HG03432 (cell line): ENCODE data around the gene PTPN2.
"Not testable (repeated sequence)": the region's sequence is repeated elsewhere in the genome, so short reads cannot be mapped to it uniquely, and the experiment has no call there.

Experiments used
- ATAC-seq: cut with Tn5 transposase; IDR thresholded peaks from one replicate; pipeline ENCODE4 v1.9.1; 2021; ENCODE audit warnings: mild to moderate bottlenecking, moderate library complexity; ENCODE audit not compliant: unreplicated experiment

Gene PTPN2

DNA sequence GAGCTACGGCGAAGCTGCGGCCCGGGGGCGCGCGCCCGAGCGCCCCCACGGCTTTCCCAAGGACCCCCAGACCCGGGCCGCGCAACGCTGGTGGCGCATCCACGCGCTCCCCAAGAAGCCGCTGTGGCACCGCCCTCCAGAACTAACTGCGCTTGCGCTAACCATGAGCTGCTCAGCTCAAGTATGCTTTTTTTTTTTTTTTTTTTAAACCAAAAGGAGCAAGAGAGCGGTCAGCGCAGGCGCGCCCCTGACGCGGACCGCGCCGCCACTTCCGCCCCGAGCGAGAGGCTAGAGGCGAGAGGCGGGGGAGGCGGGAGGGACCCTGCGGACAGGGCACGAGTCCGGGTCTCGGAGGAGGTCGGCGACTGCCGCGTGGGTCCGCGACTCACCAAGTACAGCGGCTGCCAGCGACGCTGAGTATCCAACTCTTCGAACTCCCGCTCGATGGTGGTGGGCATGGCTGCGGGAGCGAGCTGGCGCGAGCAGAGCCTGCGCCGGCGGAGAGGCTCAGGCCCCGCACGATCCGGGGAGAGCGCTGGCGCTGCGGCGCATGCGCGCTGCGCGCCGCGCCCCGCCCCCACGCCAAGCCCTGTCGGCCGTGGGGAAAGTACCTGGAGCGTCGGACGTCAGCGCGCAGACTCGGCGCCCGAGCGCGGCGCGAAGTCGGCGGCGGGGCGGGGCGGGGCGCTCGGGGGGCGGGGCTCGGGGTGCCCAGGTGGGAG lies at the start of gene PTPN2:
PTPN2 (minus strand) TSS at position 554 of the 722 bp plus-strand sequence; CDS start at position 458, 96 bp downstream.
- ATAC-seq, result peak; percentile 81

DNA sequence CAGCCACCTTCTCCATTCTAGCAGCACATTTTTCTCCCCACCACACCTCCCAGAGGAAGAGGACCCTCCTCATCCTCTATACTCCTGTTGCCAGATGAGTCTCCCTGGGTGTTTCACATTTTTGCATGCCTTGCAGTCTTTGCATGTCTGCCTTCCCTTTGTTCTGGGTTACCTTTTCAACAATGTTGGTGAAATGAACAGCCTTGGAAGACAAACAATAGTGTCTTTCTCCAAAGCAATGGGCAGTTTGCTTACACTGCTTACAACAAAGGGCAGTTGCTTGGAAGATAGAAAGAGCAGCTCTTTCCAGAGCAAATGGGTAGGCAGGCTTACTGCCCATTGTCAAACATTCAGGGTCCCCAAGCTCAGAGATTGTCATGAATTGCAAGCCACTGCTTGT lies 49.3 kb upstream of the PTPN2 start:
- ATAC-seq, result no peak

DNA sequence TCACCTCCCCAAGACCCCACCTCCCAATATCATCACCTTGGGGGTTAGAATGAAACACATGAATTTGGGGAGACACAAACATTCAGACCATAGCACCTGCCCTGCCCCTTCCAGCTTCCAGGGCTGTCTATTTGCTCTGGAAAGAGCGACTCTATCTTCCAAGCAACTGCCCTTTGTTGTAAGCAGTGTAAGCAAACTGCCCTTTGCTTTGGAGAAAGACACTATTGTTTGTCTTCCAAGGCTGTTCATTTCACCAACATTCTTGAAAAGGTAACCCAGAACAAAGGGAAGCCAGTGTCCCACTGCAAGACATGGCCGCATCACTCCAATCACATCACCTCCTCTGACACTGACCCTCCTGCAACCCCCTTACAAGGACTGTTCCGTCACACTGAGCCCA lies 46.9 kb upstream of the PTPN2 start:
- ATAC-seq, result no peak

- no peak for ATAC-seq
These were observed 46.3 kb upstream of the PTPN2 start for GRCh38 chr18:12930376-12930775.

DNA sequence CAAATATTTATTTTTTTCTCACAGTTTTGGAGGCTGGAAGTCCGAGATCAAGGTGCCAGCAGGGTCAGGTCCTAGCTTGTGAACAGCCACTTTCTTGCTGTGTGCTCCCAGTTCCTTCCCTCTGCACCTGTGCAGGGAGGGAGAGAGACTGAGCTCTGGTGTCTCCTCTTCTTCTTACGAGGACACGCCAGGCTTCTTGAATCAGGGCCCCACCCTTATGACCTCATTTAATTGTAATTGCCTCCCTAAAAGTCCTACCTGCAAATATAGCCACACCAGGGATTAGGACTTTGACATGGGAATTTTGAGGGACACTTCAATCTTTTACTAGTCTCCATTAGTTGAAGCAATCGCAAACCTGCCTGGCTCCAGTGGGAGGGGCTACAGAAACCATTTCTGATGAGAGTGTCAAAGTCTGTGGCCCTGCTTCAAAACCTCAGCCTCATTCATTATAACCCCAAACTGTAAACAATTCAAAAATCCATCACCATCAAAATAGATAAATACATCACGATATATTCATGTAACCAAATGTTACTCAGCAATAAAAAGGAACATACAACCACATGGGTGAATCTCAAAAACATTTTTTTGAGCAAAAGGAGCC lies 45.5 kb upstream of the PTPN2 start:
- ATAC-seq, result no peak

GRCh38 chr18:12928641-12929040 lies 44.6 kb upstream of the PTPN2 start:
- no peak for ATAC-seq

- ATAC-seq, result no peak
These were observed 44.2 kb upstream of the PTPN2 start for GRCh38 chr18:12928206-12928605.

DNA sequence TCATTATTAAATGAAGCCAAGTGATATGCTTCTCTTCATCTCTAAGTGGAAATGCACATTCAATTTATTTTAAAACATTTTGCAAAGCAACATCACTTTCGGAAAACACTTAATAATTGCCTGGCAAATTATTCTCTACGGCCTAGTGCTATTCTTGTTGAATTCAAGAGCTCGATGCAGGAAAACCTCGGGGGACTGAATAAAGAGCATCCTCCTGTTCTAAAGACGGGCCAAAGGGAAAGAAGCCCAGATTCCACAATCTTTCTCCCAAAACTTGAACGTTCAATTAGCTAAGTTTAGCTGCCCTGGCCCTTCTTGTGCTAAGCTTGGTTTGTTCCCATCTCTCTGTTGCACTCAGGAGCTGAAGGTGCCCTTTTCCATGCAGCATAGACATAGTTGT lies 40.6 kb upstream of the PTPN2 start:
- ATAC-seq, result no peak

GRCh38 chr18:12922266-12922665 lies 38.2 kb upstream of the PTPN2 start:
- no peak for ATAC-seq

GRCh38 chr18:12921178-12921577 lies 37.1 kb upstream of the PTPN2 start:
- peak; percentile 63 for ATAC-seq

GRCh38 chr18:12911929-12912703 lies 28.1 kb upstream of the PTPN2 start:
- no peak for ATAC-seq

- ATAC-seq, result peak; percentile 67
These were observed 27.2 kb upstream of the PTPN2 start for GRCh38 chr18:12911025-12911928.

- ATAC-seq, result no peak
These were observed 24.7 kb upstream of the PTPN2 start for GRCh38 chr18:12908706-12909105.

- no peak for ATAC-seq
These were observed 23.4 kb upstream of the PTPN2 start for GRCh38 chr18:12907258-12907925.

DNA sequence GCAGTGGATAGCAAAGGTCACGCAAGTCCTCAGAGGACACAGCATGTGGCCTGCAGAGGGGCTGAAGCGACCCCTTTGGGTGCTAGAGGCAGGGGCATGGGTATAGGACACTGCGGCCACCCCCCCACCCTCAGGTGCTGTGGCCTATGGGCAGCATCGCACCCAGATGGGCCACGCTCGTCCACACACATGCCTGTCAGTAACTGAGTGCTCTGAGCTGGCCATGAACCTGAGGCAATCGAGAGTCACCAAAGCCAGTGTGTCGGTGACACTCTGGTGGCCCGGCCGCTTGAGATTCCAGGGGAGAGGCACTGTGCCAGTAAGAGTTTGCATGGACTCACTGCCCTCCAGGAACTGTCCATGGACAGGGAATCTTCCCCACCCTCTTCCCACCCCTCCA lies 22.7 kb upstream of the PTPN2 start:
- no peak for ATAC-seq

GRCh38 chr18:12906119-12906518 lies 22.1 kb upstream of the PTPN2 start:
- ATAC-seq, result no peak

DNA sequence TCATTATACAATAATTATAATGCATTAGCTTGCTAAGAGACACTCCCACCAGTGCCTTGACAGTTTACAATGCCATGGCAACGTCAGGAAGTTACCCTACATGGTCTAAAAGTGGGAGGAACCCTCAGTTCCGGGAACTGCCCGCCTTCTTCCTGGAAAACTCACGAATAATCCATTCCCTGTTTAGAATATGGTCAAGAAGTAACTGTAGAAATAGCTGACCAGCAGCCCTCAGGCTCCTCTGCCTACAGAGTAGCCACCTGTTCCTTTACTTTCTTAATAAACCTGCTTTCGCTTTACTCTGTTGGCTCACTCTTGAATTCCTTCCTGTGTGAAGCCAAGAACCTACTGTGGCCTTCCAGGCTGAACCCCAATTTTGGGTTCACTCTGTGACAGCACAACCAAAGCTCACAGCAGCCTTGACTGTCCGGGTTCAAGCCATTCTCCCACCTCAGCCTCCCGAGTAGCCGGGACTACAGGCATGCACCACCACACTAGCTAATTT lies 20.0 kb upstream of the PTPN2 start:
- no peak for ATAC-seq

GRCh38 chr18:12901208-12901607 lies 17.2 kb upstream of the PTPN2 start:
- not testable (repeated sequence) for ATAC-seq

DNA sequence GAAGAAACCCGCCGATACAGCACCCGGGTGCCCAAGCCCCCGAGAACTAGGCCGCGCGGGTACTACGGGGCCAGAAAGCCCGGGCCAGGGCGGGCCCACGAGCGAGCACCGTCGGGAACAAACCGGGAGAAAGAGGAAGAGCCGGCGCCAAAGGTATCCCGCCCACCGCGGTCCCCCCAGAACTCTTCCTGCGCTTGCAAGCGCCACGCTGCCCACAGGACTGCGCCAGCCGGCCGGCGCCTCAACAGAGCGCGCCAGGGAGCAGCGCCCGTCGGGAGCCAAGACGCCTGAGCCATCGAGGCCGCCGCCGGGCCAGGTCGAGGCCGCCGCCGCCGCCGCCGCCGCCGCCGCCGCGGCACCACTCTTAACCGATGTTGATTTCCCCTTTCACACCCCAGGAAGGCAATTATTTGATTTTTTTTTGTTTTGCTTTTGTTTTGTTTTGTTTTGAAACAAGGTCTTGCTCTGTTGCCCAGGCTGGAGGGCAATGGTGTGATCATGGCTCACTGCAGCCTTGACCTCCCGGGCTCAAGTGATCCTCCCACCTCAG lies 12.8 kb upstream of the PTPN2 start:
- ATAC-seq, result not testable (repeated sequence)

DNA sequence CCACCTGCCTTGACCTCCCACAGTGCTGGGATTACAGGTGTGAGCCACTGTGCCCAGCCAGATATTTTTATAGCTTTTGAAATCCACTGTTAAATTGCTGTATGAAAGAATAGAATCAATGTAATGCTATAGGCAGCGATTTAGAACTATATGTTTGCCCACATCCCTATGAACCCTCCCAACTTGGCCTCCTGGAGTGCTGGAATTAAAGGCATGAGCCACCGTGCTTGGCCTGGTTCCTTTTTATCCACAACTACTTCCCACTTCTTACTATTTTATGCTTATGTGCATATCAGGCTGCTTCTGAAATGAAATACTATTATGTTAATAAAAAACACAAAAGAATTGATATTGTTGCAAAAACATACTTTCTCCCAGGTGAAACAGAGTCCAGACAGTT lies 11.6 kb upstream of the PTPN2 start:
- no peak for ATAC-seq
